WTC11 (cell line): ENCODE measurements around the gene SH3PXD2A.

ENCODE experiments used
- CTCF ChIP-seq: fragments of 200-600 bp; IDR thresholded peaks from 2 replicates; pipeline ENCODE4 v1.8.0; 2022; ENCODE audit warnings: antibody characterized with exemption
- JUN ChIP-seq: sonication (generic); formaldehyde crosslinking; IDR thresholded peaks from 2 replicates; pipeline ENCODE4 v1.8.0; 2023; ENCODE audit warnings: mild to moderate bottlenecking, missing genetic modification reagents
- NFE2L1 ChIP-seq: sonication (generic); formaldehyde crosslinking; IDR thresholded peaks from 2 replicates; pipeline ENCODE4 v1.8.1; 2023; ENCODE audit warnings: missing genetic modification reagents

GRCh38 chr10:103672345-103672744 lies 183.0 kb downstream of the SH3PXD2A start:
- TF ChIP-seq CTCF (no peak), JUN (CRISPR knock-in tag) (no peak), NFE2L1 (CRISPR knock-in tag) (no peak)
